Left lobe of liver (tissue), 2 donors: ENCODE results near the gene RPUSD4. TPM values are rescaled to one million over a fixed set of nuclear protein-coding genes. Genes with fewer than 3 reads are reported as not detected.

Source experiments
- ATAC-seq: fragments of 200-7000 bp; cut with Tn5 transposase; one replicate; pipeline ENCODE4 v1.9.1; 2020; ENCODE audit warnings: mild to moderate bottlenecking, moderate library complexity
- DNase-seq: peaks from one replicate; pipeline ENCODE4 v3.0.0-alpha.2; 2020; ENCODE audit warnings: low spot score
- total RNA-seq: library from RNA; stranded (reverse); gene quantifications from one replicate; pipeline ENCODE4 v1.2.1, GENCODE V29; 2021
- donor health status: DM: no; HTN: no; CAD: no; lungs with moderate emphysema.
- donor health status: DM: no; HTN: yes; CAD: no.

Gene RPUSD4
- total RNA-seq, 1 donor from 2014 or later, result 17.0 TPM

- no peak for DNase-seq
- ATAC-seq, result no peak
Observed at GRCh38 chr11:126159719-126160344, 51.6 kb downstream of the RPUSD4 start.

GRCh38 chr11:126158054-126158791, 53.2 kb downstream of the RPUSD4 start:
- ATAC-seq, result no peak
- DNase-seq, result no peak

DNA sequence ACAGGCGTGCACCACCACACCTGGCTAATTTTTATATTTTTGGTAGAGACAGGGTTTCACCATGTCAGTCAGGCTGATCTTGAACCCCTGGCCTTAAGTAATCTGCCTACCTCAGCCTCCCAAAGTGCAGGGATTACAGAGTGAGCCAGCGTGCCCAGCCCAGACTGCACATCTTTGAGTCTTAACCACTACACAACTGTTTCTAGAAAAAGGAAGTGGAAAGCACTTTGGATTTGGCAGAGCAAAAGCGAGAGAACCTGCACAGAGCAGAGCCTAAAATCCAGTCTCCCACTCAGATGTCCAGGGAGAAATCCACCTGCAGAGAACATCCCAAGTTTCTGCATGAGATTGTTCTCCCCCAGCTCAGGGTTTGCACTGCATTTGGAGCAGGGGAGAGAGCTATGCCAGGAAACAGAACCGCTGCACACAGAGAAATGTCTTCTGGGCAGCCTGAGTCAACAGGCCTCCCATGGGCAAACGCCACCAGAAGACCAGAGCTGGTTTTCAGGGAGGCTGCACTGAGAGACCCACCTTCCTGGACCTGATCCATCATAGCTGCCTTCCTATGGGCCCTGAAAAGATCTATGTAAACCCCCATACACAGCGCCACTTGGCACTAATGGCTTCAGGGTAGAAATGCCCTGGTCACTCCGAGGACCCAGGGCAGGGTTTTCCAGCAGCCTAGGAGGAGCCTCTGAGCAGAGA, 54.0 kb downstream of the RPUSD4 start:
- DNase-seq, result no peak
- no peak for ATAC-seq

DNA sequence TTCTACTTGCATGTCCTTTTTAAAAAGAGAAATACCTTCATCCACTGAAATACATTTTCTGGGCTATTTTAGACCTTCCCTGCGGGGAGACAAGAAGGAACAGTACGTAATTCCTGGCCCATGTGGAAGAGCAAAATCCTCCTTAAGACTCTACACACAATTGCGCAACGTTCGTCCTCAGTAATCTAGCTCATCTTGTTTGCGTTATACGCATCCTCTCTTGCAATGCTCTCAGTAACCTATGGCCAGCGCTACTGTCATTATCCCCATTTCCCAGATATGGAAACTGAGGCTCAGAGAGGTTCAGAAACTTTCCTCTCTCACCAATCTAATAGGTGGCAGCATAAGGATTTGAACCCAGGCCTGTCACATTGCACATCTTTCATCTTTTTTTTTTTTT, 54.6 kb downstream of the RPUSD4 start:
- ATAC-seq, result no peak
- no peak for DNase-seq

GRCh38 chr11:126155402-126156187, 55.9 kb downstream of the RPUSD4 start:
- ATAC-seq, result no peak
- DNase-seq, result no peak

DNA sequence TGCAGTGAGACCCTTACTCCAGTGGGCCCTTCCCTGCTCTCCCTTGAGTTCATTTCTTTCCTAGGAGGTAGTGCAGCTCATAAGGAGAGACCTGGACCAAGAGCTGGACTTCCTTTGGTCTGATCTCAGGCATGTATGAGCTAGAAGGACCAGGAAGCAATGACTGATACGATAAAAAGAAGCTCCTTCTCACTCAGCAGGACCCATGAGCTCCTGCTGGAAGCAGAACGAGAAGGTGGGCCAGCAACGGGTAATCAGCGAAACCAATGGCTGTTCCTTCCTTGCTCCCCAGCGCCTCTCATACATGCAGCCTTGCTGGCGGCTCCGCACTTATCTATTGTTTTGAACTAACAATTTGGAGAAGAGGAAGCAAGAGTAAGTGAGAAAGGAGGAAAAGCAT, 56.8 kb downstream of the RPUSD4 start:
- no peak for DNase-seq

DNA sequence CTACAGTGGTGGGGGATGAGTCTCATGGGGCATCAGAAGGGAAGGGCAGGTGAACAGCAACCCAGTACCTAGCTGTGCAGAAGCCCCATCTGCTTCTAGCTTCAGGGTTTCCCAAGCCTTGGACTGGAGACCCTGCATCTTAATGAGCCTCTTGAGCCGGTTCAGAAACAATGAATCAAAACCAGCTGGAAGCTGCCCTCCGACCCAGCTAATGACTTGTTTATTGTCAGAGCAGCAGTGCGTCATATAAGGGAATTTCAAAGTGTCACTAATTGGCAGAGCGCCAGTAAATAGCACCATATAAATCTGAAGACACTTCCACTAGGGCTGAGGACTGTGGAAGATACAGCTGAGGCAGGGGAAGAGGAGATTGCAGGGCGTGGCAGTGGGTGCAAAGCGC, 57.5 kb downstream of the RPUSD4 start:
- DNase-seq (no peak), ATAC-seq (no peak)

More for the DNA sequence above, 56.8 kb downstream of the RPUSD4 start:
- no peak for ATAC-seq

- DNase-seq (no peak), ATAC-seq (no peak)
Observed at GRCh38 chr11:126153006-126153405, 58.4 kb downstream of the RPUSD4 start.

GRCh38 chr11:126152586-126152985, 58.9 kb downstream of the RPUSD4 start:
- DNase-seq (no peak), ATAC-seq (no peak)

DNA sequence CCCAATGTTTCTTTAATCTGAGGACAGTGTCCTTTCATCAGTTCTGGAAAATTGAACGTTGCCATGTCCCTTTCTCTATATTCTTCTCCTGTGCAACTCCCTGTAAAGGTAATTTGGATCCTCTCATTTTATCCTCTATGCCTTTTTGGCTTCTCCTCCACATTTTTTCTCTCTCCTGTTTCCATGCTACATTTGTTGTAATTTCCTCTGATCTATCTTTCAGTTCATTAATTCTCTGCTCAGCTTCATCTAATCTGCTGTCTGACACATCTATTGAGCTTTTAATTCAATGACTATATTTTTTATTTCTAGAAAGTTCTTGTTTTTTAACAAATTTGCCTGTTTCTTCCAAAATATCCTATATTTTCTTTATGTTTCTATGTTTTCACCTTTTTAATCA, 59.3 kb downstream of the RPUSD4 start:
- no peak for DNase-seq
- ATAC-seq, result no peak

Other genes with a start within 250 kb of the RPUSD4 start
- gene CDON, start 148.8 kb downstream of the RPUSD4 start, total RNA-seq, result 5.3 TPM
- gene FAM118B, start 132 bp upstream of the RPUSD4 start, total RNA-seq, result 4.8 TPM
- 149 TPM for gene SRPRA, start 57.2 kb upstream of the RPUSD4 start, total RNA-seq
- gene FOXRED1, start 57.5 kb upstream of the RPUSD4 start, total RNA-seq, result 46.0 TPM
- 11.4 TPM for gene TIRAP, start 71.4 kb upstream of the RPUSD4 start, total RNA-seq
- gene DCPS, start 92.4 kb upstream of the RPUSD4 start, total RNA-seq, result 14.5 TPM
- gene ST3GAL4, start 144.0 kb upstream of the RPUSD4 start, total RNA-seq, result 7.3 TPM